ENCODE results near the gene HOMER1. TPM values are rescaled to one million over a fixed set of nuclear protein-coding genes. Genes with fewer than 3 reads are reported as not detected.

The HOMER1 gene
- total and polyA plus RNA-seq, 2 of the 4 experiments (the other 2 are of a cell fraction), result 1.9 to 6.8 TPM

DNA sequence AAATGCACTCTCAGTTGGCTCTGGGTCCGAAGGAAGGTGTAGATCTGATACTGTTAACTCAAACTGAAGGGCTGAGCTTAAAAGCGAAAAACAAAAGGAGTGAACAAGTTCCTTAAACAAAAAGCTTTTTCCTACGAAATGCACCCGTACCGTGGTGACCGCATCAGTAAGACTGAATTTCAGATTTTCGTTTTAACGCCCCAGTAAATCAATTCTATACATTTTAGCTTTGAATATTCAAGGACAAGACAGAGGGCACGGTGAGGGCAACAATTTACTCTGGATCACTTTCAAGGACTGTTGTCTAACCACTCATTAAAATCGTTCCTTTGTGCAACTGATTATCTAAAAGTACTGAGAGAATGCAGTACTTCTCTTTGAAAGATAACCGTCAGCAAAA, 1.9 kb downstream of the HOMER1 start:
- DNase-seq, result no peak
- TSS peak; percentile 36 for BruUV-seq (replicated peaks)
- H3K9ac ChIP-seq (ENCODE audit: low read depth, low read length), result peak overlapping the region; percentile 64; the same call in 1 of the 2 replicates

More for the DNA sequence above, 1.9 kb downstream of the HOMER1 start:
- no peak for ATAC-seq (ENCODE audit: low read depth)
- H3K9me1 ChIP-seq (ENCODE audit: insufficient read depth, low read length), result no peaks in the 10 kb centered on the region
- no peak overlapping the region for H2BK120ac ChIP-seq (ENCODE audit: low read depth, low read length)
- no peaks in the 10 kb centered on the region for H4K20me1 ChIP-seq (ENCODE audit: insufficient read depth, low read length)
- no peak overlapping the region for H3K4ac ChIP-seq (ENCODE audit: low read depth, low read length)
- peak overlapping the region; percentile 28; the same call in 1 of the 2 replicates for H3K18ac ChIP-seq (ENCODE audit: low read depth, low read length)
- in situ Hi-C loops (cut with MboI; ENCODE audit: low sequenced_read_pairs) (no loop called here), dilution Hi-C loops (cut with HindIII; ENCODE audit: low sequenced_read_pairs, unreplicated experiment) (no loop called here), intact Hi-C loops (cut with micrococcal nuclease) (loop anchor here (2.0 to 5.0 kb wide), 3 partner anchors 40 to 275 kb away; partner anchors contain the start of genes JMY and TENT2)
- H2BK20ac ChIP-seq (ENCODE audit: low read depth, low read length), result no peak overlapping the region
- H4K8ac ChIP-seq (ENCODE audit: low read depth in 2 of 2, low read length in 2 of 2), result no peak overlapping the region
- ChIA-PET CTCF (interaction anchor here (0.7 to 1.5 kb wide), 3 partner anchors 193 to 386 kb away, joined by 3 to 5 read pairs (median 3); no protein-coding TSS in a partner anchor), POLR2A (ENCODE audit: unreplicated experiment) (interaction anchor here (0.6 kb wide), 1 partner anchor 9 kb away, joined by 5 read pairs; no protein-coding TSS in a partner anchor)
- peaks cover 9 to 34% of the 10 kb centered on the region in 2 experiments for H3K79me1 ChIP-seq (ENCODE audit: low read depth in 1 of 2, low read length in 2 of 2)
- H3K27me3 ChIP-seq (ENCODE audit: control insufficient read depth, insufficient read depth, low read length), result no peaks in the 10 kb centered on the region
- peak overlapping the region; percentile 49 for H3K4me3 ChIP-seq (ENCODE audit: insufficient read depth, low read depth, low read length)
- H4K5ac ChIP-seq (ENCODE audit: low read depth, low read length), result no peak overlapping the region
- H3K4me2 ChIP-seq (ENCODE audit: low read depth, low read length), result peak overlapping the region; percentile 97
- no peak overlapping the region for H2BK15ac ChIP-seq (ENCODE audit: low read depth, low read length)
- H3K14ac ChIP-seq (replicated peaks; ENCODE audit: low read depth, low read length), result peak overlapping the region; percentile 5
- no peak overlapping the region for H4K91ac ChIP-seq (ENCODE audit: insufficient read depth, low read depth, low read length)
- 17% methylated on average over 5 of the region's 11 CpGs; no CpG with 5 or more reads in 1 of the 2 experiments for WGBS, 2 experiments (ENCODE audit: extremely low coverage in 2 of 2, insufficient read length in 1 of 2)
- H2AK5ac ChIP-seq (ENCODE audit: low read depth, low read length), result no peak overlapping the region
- peak overlapping the region; percentile 83 for H3K23ac ChIP-seq (ENCODE audit: low read depth, low read length)
- no peaks in the 10 kb centered on the region for H3K9me3 ChIP-seq (ENCODE audit: control insufficient read depth, insufficient read depth, low read length)
- H3K36me3 ChIP-seq (ENCODE audit: control insufficient read depth, insufficient read depth, low read length), result no peaks in the 10 kb centered on the region
- TF ChIP-seq CEBPB (IDR thresholded peaks at IDR 0.05; ENCODE audit: low read depth, low read length) (no peak), MAFK (IDR thresholded peaks at IDR 0.05; ENCODE audit: low read depth, low read length) (no peak), CTCF (conservative IDR thresholded peaks at IDR 0.05; ENCODE audit: low read depth, low read length) (no peak), MAZ (IDR thresholded peaks at IDR 0.05; ENCODE audit: borderline replicate concordance, low read depth, low read length) (no peak), CHD1 (IDR thresholded peaks at IDR 0.05; ENCODE audit: low read depth, low read length) (no peak), POLR2A (IDR thresholded peaks at IDR 0.05; ENCODE audit: low read depth, low read length) (no peak), FOS (IDR thresholded peaks at IDR 0.05; ENCODE audit: low read depth, low read length) (no peak), RCOR1 (IDR thresholded peaks at IDR 0.05; ENCODE audit: insufficient replicate concordance, low read length) (no peak)
- TF ChIP-seq, protein P1, sequence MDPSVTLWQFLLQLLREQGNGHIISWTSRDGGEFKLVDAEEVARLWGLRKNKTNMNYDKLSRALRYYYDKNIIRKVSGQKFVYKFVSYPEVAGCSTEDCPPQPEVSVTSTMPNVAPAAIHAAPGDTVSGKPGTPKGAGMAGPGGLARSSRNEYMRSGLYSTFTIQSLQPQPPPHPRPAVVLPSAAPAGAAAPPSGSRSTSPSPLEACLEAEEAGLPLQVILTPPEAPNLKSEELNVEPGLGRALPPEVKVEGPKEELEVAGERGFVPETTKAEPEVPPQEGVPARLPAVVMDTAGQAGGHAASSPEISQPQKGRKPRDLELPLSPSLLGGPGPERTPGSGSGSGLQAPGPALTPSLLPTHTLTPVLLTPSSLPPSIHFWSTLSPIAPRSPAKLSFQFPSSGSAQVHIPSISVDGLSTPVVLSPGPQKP (IDR thresholded peaks at IDR 0.05; ENCODE audit: borderline replicate concordance, low read depth, low read length), result no peak
- H2BK5ac ChIP-seq (ENCODE audit: low read depth, low read length, poor library complexity, severe bottlenecking), result peak overlapping the region; percentile 4
- peaks cover 7% of the 10 kb centered on the region; the same call in 1 of the 2 replicates for H3K4me1 ChIP-seq (ENCODE audit: control insufficient read depth, insufficient read depth, low read length)
- H3K27ac ChIP-seq (ENCODE audit: insufficient read depth, low read length), result no peak overlapping the region
- peak overlapping the region; percentile 8; the same call in 1 of the 2 replicates for H3K56ac ChIP-seq (ENCODE audit: extremely low read depth, insufficient read depth, low read length)
- no peak overlapping the region for H2AFZ ChIP-seq (replicated peaks; ENCODE audit: low read length, poor library complexity)
- no peak overlapping the region for H2AK9ac ChIP-seq (replicated peaks; ENCODE audit: low read depth, low read length, poor library complexity)
